ENCODE results near the gene SNCA.

SNCA gene

GRCh38 chr4:89836897-89837384 lies at the start of gene SNCA:
TSS of gene SNCA (minus strand) at chr4:89837161. CDS start at chr4:89835667, 1,494 bp downstream.
- DNase-seq: no peak

- no peak for DNase-seq
These were observed 42.3 kb upstream of the SNCA start for GRCh38 chr4:89879215-89879614.

- DNase-seq: no peak
These were observed 41.6 kb upstream of the SNCA start for GRCh38 chr4:89878611-89879010.

GRCh38 chr4:89876548-89876947 lies 39.6 kb upstream of the SNCA start:
- no peak for DNase-seq

- no peak for DNase-seq
These were observed 34.2 kb upstream of the SNCA start for GRCh38 chr4:89871211-89871610.

- no peak for DNase-seq
These were observed 32.1 kb upstream of the SNCA start for GRCh38 chr4:89868999-89869589.

- DNase-seq: no peak
These were observed 31.3 kb upstream of the SNCA start for GRCh38 chr4:89868276-89868675.

GRCh38 chr4:89863533-89863932 lies 26.6 kb upstream of the SNCA start:
- no peak for DNase-seq

- DNase-seq: no peak
These were observed 24.0 kb upstream of the SNCA start for GRCh38 chr4:89860971-89861370.

- no peak for DNase-seq
These were observed 18.3 kb upstream of the SNCA start for GRCh38 chr4:89855236-89855635.

- DNase-seq: no peak
These were observed 10.8 kb upstream of the SNCA start for GRCh38 chr4:89847571-89848325.

GRCh38 chr4:89839558-89839957 lies 2.6 kb upstream of the SNCA start:
- DNase-seq: no peak

GRCh38 chr4:89837993-89838390 lies 1.0 kb upstream of the SNCA start:
- DNase-seq: no peak

- DNase-seq: no peak
These were observed 528 bp upstream of the SNCA start for GRCh38 chr4:89837385-89837992.

GRCh38 chr4:89836031-89836745 lies 773 bp downstream of the SNCA start:
- no peak for DNase-seq

GRCh38 chr4:89835413-89835812 lies 1.5 kb downstream of the SNCA start:
- DNase-seq: no peak

GRCh38 chr4:89834486-89835209 lies 2.3 kb downstream of the SNCA start:
- DNase-seq: no peak

GRCh38 chr4:89829470-89830138 lies 7.4 kb downstream of the SNCA start:
- DNase-seq: no peak

GRCh38 chr4:89823416-89823815 lies 13.5 kb downstream of the SNCA start:
- DNase-seq: no peak

GRCh38 chr4:89821612-89822011 lies 15.3 kb downstream of the SNCA start:
- no peak for DNase-seq

- no peak for DNase-seq
These were observed 17.0 kb downstream of the SNCA start for GRCh38 chr4:89820010-89820409.

- DNase-seq: no peak
These were observed 22.6 kb downstream of the SNCA start for GRCh38 chr4:89814362-89814761.

All from 8988T (cell line).